H9 (cell line): ENCODE results near the gene KCNAB1. TPM values are rescaled to one million over a fixed set of nuclear protein-coding genes. Genes with fewer than 3 reads are reported as not detected.

Experiments used
- DNase-seq: peaks from one replicate; pipeline ENCODE4 v3.0.0-alpha.2; 2017
- H2AFZ ChIP-seq: one replicate; pipeline ENCODE4 v1.6.1; 2013; ENCODE audit warnings: mild to moderate bottlenecking, low read length, control low read depth, moderate library complexity
- H2AK5ac ChIP-seq: 2 replicates; pipeline ENCODE4 v1.6.1; 2013; ENCODE audit warnings: low read length, control low read depth, mixed read lengths; ENCODE audit not compliant: insufficient read length
- H2BK120ac ChIP-seq: one replicate; pipeline ENCODE4 v1.6.1; 2013; ENCODE audit warnings: low read depth, mild to moderate bottlenecking, low read length, control low read depth, inconsistent platforms; ENCODE audit not compliant: poor library complexity, severe bottlenecking
- H2BK12ac ChIP-seq: 2 replicates; pipeline ENCODE4 v1.6.1; 2013; ENCODE audit warnings: low read length, control low read depth, mixed read lengths, low read depth; ENCODE audit not compliant: insufficient read length
- H2BK15ac ChIP-seq: 2 replicates; pipeline ENCODE4 v1.6.1; 2013; ENCODE audit warnings: low read depth, low read length, control low read depth
- H2BK20ac ChIP-seq: one replicate; pipeline ENCODE4 v1.6.1; 2013; ENCODE audit warnings: low read depth, mild to moderate bottlenecking, low read length, control low read depth, inconsistent platforms; ENCODE audit not compliant: poor library complexity, severe bottlenecking
- H2BK5ac ChIP-seq: 2 replicates; pipeline ENCODE4 v1.6.1; 2013; ENCODE audit warnings: low read length, control low read depth, mixed read lengths; ENCODE audit not compliant: insufficient read length
- H3K14ac ChIP-seq: 2 replicates; pipeline ENCODE4 v1.6.1; 2013; ENCODE audit warnings: low read length, control low read depth; ENCODE audit not compliant: insufficient read depth
- H3K18ac ChIP-seq: 2 replicates; pipeline ENCODE4 v1.6.1; 2013; ENCODE audit warnings: low read depth, mild to moderate bottlenecking, mixed read lengths, low read length, control low read depth; ENCODE audit not compliant: insufficient read length
- H3K23ac ChIP-seq: 2 replicates; pipeline ENCODE4 v1.6.1; 2013; ENCODE audit warnings: low read length, control low read depth, mixed read lengths, low read depth; ENCODE audit not compliant: insufficient read length
- H3K23me2 ChIP-seq: 2 replicates; pipeline ENCODE4 v1.6.1; 2013; ENCODE audit warnings: low read depth, mild to moderate bottlenecking, mixed read lengths, low read length, control low read depth; ENCODE audit not compliant: insufficient read length, poor library complexity, severe bottlenecking
- H3K27ac ChIP-seq: 2 replicates; pipeline ENCODE4 v1.5.1; 2013; ENCODE audit warnings: low read length, control low read depth, mixed read lengths, low read depth; ENCODE audit not compliant: insufficient read length
- H3K27me3 ChIP-seq: 2 replicates; pipeline ENCODE4 v1.6.1; 2013; ENCODE audit warnings: low read length, control low read depth, inconsistent platforms; ENCODE audit not compliant: insufficient read depth
- H3K4ac ChIP-seq: 2 replicates; pipeline ENCODE4 v1.6.1; 2013; ENCODE audit warnings: low read depth, mild to moderate bottlenecking, control low read depth, inconsistent platforms, low read length, moderate library complexity
- H3K4me1 ChIP-seq: 2 replicates; pipeline ENCODE4 v1.6.1; 2013; ENCODE audit warnings: low read length, control low read depth, inconsistent platforms; ENCODE audit not compliant: insufficient read depth
- H3K4me2 ChIP-seq: 2 replicates; pipeline ENCODE4 v1.6.1; 2013; ENCODE audit warnings: low read length, control low read depth, mixed read lengths; ENCODE audit not compliant: insufficient read length, insufficient read depth
- H3K56ac ChIP-seq: 2 replicates; pipeline ENCODE4 v1.6.1; 2013; ENCODE audit warnings: low read depth, mild to moderate bottlenecking, mixed read lengths, low read length, control low read depth; ENCODE audit not compliant: insufficient read length
- H3K79me1 ChIP-seq: 2 replicates; pipeline ENCODE4 v1.6.1; 2013; ENCODE audit warnings: low read depth, mild to moderate bottlenecking, moderate library complexity, low read length, control low read depth, inconsistent platforms; ENCODE audit not compliant: insufficient read depth, poor library complexity, severe bottlenecking
- H3K79me2 ChIP-seq: 2 replicates; pipeline ENCODE4 v1.6.1; 2013; ENCODE audit warnings: low read length, control low read depth, inconsistent platforms; ENCODE audit not compliant: insufficient read depth
- H3K9ac ChIP-seq: 2 replicates; pipeline ENCODE4 v1.6.1; 2013; ENCODE audit warnings: low read length, control low read depth, mixed read lengths; ENCODE audit not compliant: insufficient read length; ENCODE audit errors: extremely low read depth
- H3K9me3 ChIP-seq: one replicate; pipeline ENCODE4 v1.6.1; 2013; ENCODE audit warnings: low read depth, low read length, inconsistent platforms; ENCODE audit not compliant: control insufficient read depth
- H3T11ph ChIP-seq: one replicate; pipeline ENCODE4 v1.6.1; 2013; ENCODE audit warnings: mild to moderate bottlenecking, low read length, control low read depth, inconsistent platforms
- H4K20me1 ChIP-seq: one replicate; pipeline ENCODE4 v1.6.1; 2013; ENCODE audit not compliant: control insufficient read depth, insufficient read length, insufficient read depth
- H4K5ac ChIP-seq: 2 replicates; pipeline ENCODE4 v1.6.1; 2013; ENCODE audit warnings: low read depth, mild to moderate bottlenecking, mixed read lengths, low read length, control low read depth; ENCODE audit not compliant: insufficient read length
- H4K8ac ChIP-seq: replicated peaks from 2 replicates; pipeline ENCODE4 v1.6.1; 2013; ENCODE audit warnings: low read length, control low read depth, mixed read lengths, low read depth; ENCODE audit not compliant: insufficient read length
- H4K91ac ChIP-seq: 2 replicates; pipeline ENCODE4 v1.6.1; 2013; ENCODE audit warnings: low read depth, mild to moderate bottlenecking, moderate library complexity, mixed read lengths, low read length, control low read depth; ENCODE audit not compliant: insufficient read length
- H3K27ac Mint-ChIP-seq, 3 experiments: 2 replicates in 2 of 3; 3 replicates in 1 of 3; pipeline ENCODE4 v1.8.0; 2020 to 2021; ENCODE audit warnings: mixed read lengths in 3 of 3, mild to moderate bottlenecking in 1 of 3, moderate library complexity in 1 of 3
- H3K27me3 Mint-ChIP-seq: 2 replicates; pipeline ENCODE4 v1.8.0; 2021; ENCODE audit warnings: low read depth, mild to moderate bottlenecking, moderate library complexity, mixed read lengths
- H3K36me3 Mint-ChIP-seq, 3 experiments: 2 replicates in 2 of 3; 3 replicates in 1 of 3; pipeline ENCODE4 v1.8.0; 2020 to 2021; ENCODE audit warnings: low read depth in 3 of 3, mixed read lengths in 3 of 3; ENCODE audit not compliant: insufficient read depth in 1 of 3
- H3K4me1 Mint-ChIP-seq, 2 experiments: 2 replicates each; pipeline ENCODE4 v1.8.0; 2020; ENCODE audit warnings: mixed read lengths in 2 of 2
- H3K4me3 Mint-ChIP-seq, 2 experiments: 2 replicates in 1 of 2; 3 replicates in 1 of 2; pipeline ENCODE4 v1.8.0; 2020 to 2021; ENCODE audit warnings: mild to moderate bottlenecking in 2 of 2, mixed read lengths in 2 of 2, moderate library complexity in 1 of 2
- H3K9me3 Mint-ChIP-seq, 2 experiments: 2 replicates in 1 of 2; 3 replicates in 1 of 2; pipeline ENCODE4 v1.8.0; 2020; ENCODE audit warnings: mild to moderate bottlenecking in 2 of 2, mixed read lengths in 2 of 2, moderate library complexity in 1 of 2
- WGBS: extraction: QIAGEN DNeasy Blood & Tissue Kit; methylation state at CpG from one replicate; pipeline ENCODE4 v1.1.7; 2013; ENCODE audit warnings: missing lambda C conversion rate, low lambda C conversion rate, mixed read lengths; ENCODE audit not compliant: insufficient read length; ENCODE audit errors: extremely low coverage; 5-methylcytosine and 5-hydroxymethylcytosine counted together
- total RNA-seq: library from RNA; stranded (reverse); gene quantifications from 2 replicates; pipeline ENCODE4 v1.2.1, GENCODE V29; 2021
- TF ChIP-seq, protein P1 (sequence below): fragments of 200-600 bp; sonication (generic); conservative IDR thresholded peaks from 3 replicates; pipeline ENCODE4 v1.8.0; 2021; ENCODE audit warnings: antibody characterized with exemption, mild to moderate bottlenecking

The KCNAB1 gene
- total RNA-seq, 1 experiment from 2014 or later = 3.7 TPM

GRCh38 chr3:156353563-156353962, 233.2 kb downstream of the KCNAB1 start:
- Histone ChIP-seq H3K79me2 (no peaks in the 10 kb centered on the region), H2BK5ac (no peak overlapping the region), H3K27ac (no peak overlapping the region), H3K27me3 (no peaks in the 10 kb centered on the region), H4K20me1 (no peaks in the 10 kb centered on the region), H2BK15ac (no peak overlapping the region), H3K18ac (no peak overlapping the region), H3K9ac (no peak overlapping the region), H3K9me3 (no peaks in the 10 kb centered on the region), H3K14ac (no peak overlapping the region), H4K91ac (no peak overlapping the region), H3K23ac (no peak overlapping the region), H3K4ac (no peak overlapping the region), H2AFZ (no peak overlapping the region), H2AK5ac (no peak overlapping the region), H4K8ac (no peak overlapping the region), H3K4me2 (no peak overlapping the region), H3K56ac (no peak overlapping the region), H3K79me1 (no peaks in the 10 kb centered on the region), H4K5ac (no peak overlapping the region), H2BK20ac (no peak overlapping the region), H3K23me2 (no peaks in the 10 kb centered on the region), H2BK120ac (no peak overlapping the region), H3T11ph (no peak overlapping the region), H3K4me1 (no peaks in the 10 kb centered on the region; the same call in 1 of the 2 replicates), H2BK12ac (no peak overlapping the region)
- TF ChIP-seq, protein P1, sequence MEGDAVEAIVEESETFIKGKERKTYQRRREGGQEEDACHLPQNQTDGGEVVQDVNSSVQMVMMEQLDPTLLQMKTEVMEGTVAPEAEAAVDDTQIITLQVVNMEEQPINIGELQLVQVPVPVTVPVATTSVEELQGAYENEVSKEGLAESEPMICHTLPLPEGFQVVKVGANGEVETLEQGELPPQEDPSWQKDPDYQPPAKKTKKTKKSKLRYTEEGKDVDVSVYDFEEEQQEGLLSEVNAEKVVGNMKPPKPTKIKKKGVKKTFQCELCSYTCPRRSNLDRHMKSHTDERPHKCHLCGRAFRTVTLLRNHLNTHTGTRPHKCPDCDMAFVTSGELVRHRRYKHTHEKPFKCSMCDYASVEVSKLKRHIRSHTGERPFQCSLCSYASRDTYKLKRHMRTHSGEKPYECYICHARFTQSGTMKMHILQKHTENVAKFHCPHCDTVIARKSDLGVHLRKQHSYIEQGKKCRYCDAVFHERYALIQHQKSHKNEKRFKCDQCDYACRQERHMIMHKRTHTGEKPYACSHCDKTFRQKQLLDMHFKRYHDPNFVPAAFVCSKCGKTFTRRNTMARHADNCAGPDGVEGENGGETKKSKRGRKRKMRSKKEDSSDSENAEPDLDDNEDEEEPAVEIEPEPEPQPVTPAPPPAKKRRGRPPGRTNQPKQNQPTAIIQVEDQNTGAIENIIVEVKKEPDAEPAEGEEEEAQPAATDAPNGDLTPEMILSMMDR = no peak
- DNase-seq = no peak
- Mint-ChIP-seq H3K4me3 (no peak overlapping the region), H3K9me3 (no peaks in the 10 kb centered on the region), H3K36me3 (no peaks in the 10 kb centered on the region), H3K4me1 (peaks cover 29 to 31% of the 10 kb centered on the region in 2 experiments), H3K27me3 (no peaks in the 10 kb centered on the region), H3K27ac (no peak overlapping the region)
- WGBS = no CpG with 5 or more reads among the region's 5 CpGs
